K562 (cell line): ENCODE measurements around the gene STK11. TPM values are rescaled to one million over a fixed set of nuclear protein-coding genes. Genes with fewer than 3 reads are reported as not detected.

ENCODE experiments used
- ATAC-seq: fragments of 200-7000 bp; cut with Tn5 transposase; 3 replicates; pipeline ENCODE4 v1.9.1; 2020; ENCODE audit warnings: moderate library complexity
- BruUV-seq: library from RNA; stranded (reverse); fragments of 400-500 nt; replicated peaks from 2 replicates; lab custom pipeline; 2021; lab: Mats Ljungman, UMichigan
- CTCF ChIA-PET: fragments of 300-600 bp; formaldehyde crosslinking; extraction: SDS; loops from one replicate; lab custom pipeline; 2021; ENCODE audit warnings: low intra/inter-chr PET ratio; lab: Yijun Ruan, JAX
- POLR2A ChIA-PET: fragments of 300-600, 350-650 bp; sonication (Branson Sonifier 250); formaldehyde crosslinking; extraction: SDS; loops from one replicate; lab custom pipeline; 2021; ENCODE audit warnings: antibody characterized with exemption, inconsistent platforms; lab: Yijun Ruan, JAX
- DNase-seq, 4 experiments: peaks; one replicate each; pipeline versions ENCODE4 v3.0.0 to v3.0.0-alpha.2; 2011 to 2018; ENCODE audit warnings: low spot score in 3 of 4, mixed read lengths in 3 of 4; ENCODE audit errors: extremely low read depth in 1 of 4
- FAIRE-seq: peaks from 2 replicates; lab custom pipeline; 2011; peaks lifted over from hg19 to GRCh38; lab: Jason Lieb, UNC
- H2AFZ ChIP-seq: 2 replicates; pipeline ENCODE4 v1.6.0; 2011; ENCODE audit warnings: low read depth, low read length, control low read depth, inconsistent platforms
- H3K27ac ChIP-seq: fragments of 200-600 bp; 3 replicates; pipeline ENCODE4 v1.8.0; 2011; ENCODE audit warnings: low read depth, mild to moderate bottlenecking, control low read depth, inconsistent platforms, low read length, moderate library complexity, mixed read lengths; ENCODE audit errors: extremely low read depth
- H3K27me3 ChIP-seq, 2 experiments: fragments of 300-600 bp in 1 of 2; 2 replicates in 1 of 2; 3 replicates in 1 of 2; pipeline versions ENCODE4 v1.6.0 to v1.8.0; 2011; ENCODE audit warnings: inconsistent platforms in 2 of 2, low read length in 2 of 2, mild to moderate bottlenecking in 1 of 2, mixed read lengths in 1 of 2, moderate library complexity in 1 of 2; ENCODE audit not compliant: control insufficient read depth in 2 of 2, insufficient read depth in 2 of 2
- H3K36me3 ChIP-seq: fragments of 300-600 bp; 3 replicates; pipeline ENCODE4 v1.8.0; 2011; ENCODE audit warnings: mild to moderate bottlenecking, low read length, inconsistent platforms; ENCODE audit not compliant: control insufficient read depth, insufficient read depth
- H3K4me1 ChIP-seq, 2 experiments: fragments of 200-600 bp in 1 of 2; replicated peaks in 1 of 2; 2 replicates in 1 of 2; 3 replicates in 1 of 2; pipeline versions ENCODE4 v1.5.1 to v1.8.0; 2011; ENCODE audit warnings: inconsistent platforms in 2 of 2, low read length in 2 of 2, mild to moderate bottlenecking in 1 of 2, mixed read lengths in 1 of 2, moderate library complexity in 1 of 2; ENCODE audit not compliant: control insufficient read depth in 2 of 2, insufficient read depth in 2 of 2
- H3K4me2 ChIP-seq: 2 replicates; pipeline ENCODE4 v1.6.1; 2011; ENCODE audit warnings: low read length, control low read depth, inconsistent platforms, mixed read lengths; ENCODE audit not compliant: insufficient read depth
- H3K4me3 ChIP-seq: fragments of 200-600 bp; sonication (generic), shearing (Covaris generic); 2 replicates; pipeline ENCODE4 v1.5.1; 2016; ENCODE audit warnings: control low read depth, inconsistent platforms
- H3K79me2 ChIP-seq: fragments of 200-600 bp; 3 replicates; pipeline ENCODE4 v1.8.0; 2011; ENCODE audit warnings: low read length, inconsistent platforms; ENCODE audit not compliant: control insufficient read depth, insufficient read depth
- H3K9ac ChIP-seq, 2 experiments: 2 replicates each; pipeline versions ENCODE4 v1.6.0 to v1.6.1; 2011; ENCODE audit warnings: low read depth in 2 of 2, low read length in 2 of 2, control low read depth in 1 of 2, inconsistent platforms in 1 of 2, mild to moderate bottlenecking in 1 of 2, mixed read lengths in 1 of 2; ENCODE audit not compliant: insufficient read depth in 1 of 2
- H3K9me1 ChIP-seq: one replicate; pipeline ENCODE4 v1.6.0; 2011; ENCODE audit warnings: inconsistent platforms, mild to moderate bottlenecking, low read length, moderate library complexity; ENCODE audit not compliant: control insufficient read depth, insufficient read depth
- H3K9me3 ChIP-seq: replicated peaks from 2 replicates; pipeline ENCODE4 v1.5.1; 2011; ENCODE audit warnings: low read depth, low read length, inconsistent platforms; ENCODE audit not compliant: control insufficient read depth, insufficient read depth
- H4K20me1 ChIP-seq: replicated peaks from 2 replicates; pipeline ENCODE4 v1.6.1; 2011; ENCODE audit warnings: low read length, inconsistent platforms, mixed read lengths; ENCODE audit not compliant: control insufficient read depth, insufficient read depth
- E2F6 ChIP-seq, 2 experiments: IDR thresholded peaks; 2 replicates each; pipeline ENCODE4 v1.6.1; 2011; ENCODE audit warnings: borderline replicate concordance in 1 of 2, control low read depth in 1 of 2, low read depth in 1 of 2, low read length in 1 of 2, mild to moderate bottlenecking in 1 of 2, mixed read lengths in 1 of 2, moderate library complexity in 1 of 2; ENCODE audit not compliant: insufficient read depth in 1 of 2, insufficient read length in 1 of 2, poor library complexity in 1 of 2, severe bottlenecking in 1 of 2; ENCODE audit errors: extremely low read depth in 1 of 2
- HOXB6 ChIP-seq: fragments of 250-450 bp; sonication (Bioruptor Pico); IDR thresholded peaks from 2 replicates; pipeline ENCODE4 v1.5.1; 2022; ENCODE audit warnings: mild to moderate bottlenecking, borderline replicate concordance
- MYC ChIP-seq, 2 experiments: fragments of 250-450 bp in 1 of 2; sonication (Bioruptor Pico) in 1 of 2; IDR thresholded peaks; 2 replicates each; pipeline versions ENCODE4 v1.5.1 to v1.6.1; 2012 to 2021; ENCODE audit warnings: low read depth in 2 of 2, borderline replicate concordance in 1 of 2, improper control_type of control experiment in 1 of 2, low read length in 1 of 2, mild to moderate bottlenecking in 1 of 2, moderate library complexity in 1 of 2
- NFE2L1 ChIP-seq: fragments of 450-650 bp; IDR thresholded peaks from 2 replicates; pipeline ENCODE4 v1.6.1; 2016; ENCODE audit warnings: missing genetic modification characterization, low read depth, mild to moderate bottlenecking, missing compliant biosample characterization, moderate library complexity, borderline replicate concordance
- NR2C2 ChIP-seq, 2 experiments: fragments of 200-800 bp in 1 of 2; sonication (Bioruptor generic) in 1 of 2; sonication (generic) in 1 of 2; formaldehyde crosslinking in 1 of 2; IDR thresholded peaks; 2 replicates each; pipeline versions ENCODE4 v1.6.1 to v1.8.0; 2016 to 2022; ENCODE audit warnings: mild to moderate bottlenecking in 1 of 2, missing compliant biosample characterization in 1 of 2, missing genetic modification characterization in 1 of 2, missing genetic modification reagents in 1 of 2
- POLR2G ChIP-seq: fragments of 200-400 bp; formaldehyde crosslinking; IDR thresholded peaks from 2 replicates; pipeline ENCODE4 v1.6.1; 2017; ENCODE audit warnings: low read depth, mild to moderate bottlenecking, antibody characterized with exemption, low read length, moderate library complexity
- RBM22 ChIP-seq: fragments of 200-400 bp; formaldehyde crosslinking; IDR thresholded peaks from 2 replicates; pipeline ENCODE4 v1.6.1; 2018; ENCODE audit warnings: low read length, low read depth; ENCODE audit not compliant: poor library complexity, severe bottlenecking
- RBM25 ChIP-seq: fragments of 200-400 bp; formaldehyde crosslinking; IDR thresholded peaks from 2 replicates; pipeline ENCODE4 v1.6.1; 2018; ENCODE audit warnings: low read length, low read depth, moderate library complexity; ENCODE audit not compliant: severe bottlenecking
- RHOXF2B ChIP-seq: fragments of 250-450 bp; sonication (Bioruptor Pico); conservative IDR thresholded peaks from 2 replicates; pipeline ENCODE4 v1.5.1; 2021
- SMARCC2 ChIP-seq: fragments of 450-650 bp; IDR thresholded peaks from 2 replicates; pipeline ENCODE4 v1.6.1; 2017; ENCODE audit warnings: antibody characterized with exemption, moderate library complexity, mild to moderate bottlenecking, low read depth
- STAT5B ChIP-seq: fragments of 250-450 bp; sonication (Bioruptor Pico); IDR thresholded peaks from 2 replicates; pipeline ENCODE4 v1.8.0; 2021; ENCODE audit warnings: mild to moderate bottlenecking, inconsistent platforms
- YY1 ChIP-seq, 3 experiments: IDR thresholded peaks; 2 replicates each; pipeline ENCODE4 v1.6.1; 2011; ENCODE audit warnings: low read length in 2 of 3, mild to moderate bottlenecking in 2 of 3, moderate library complexity in 2 of 3, borderline replicate concordance in 1 of 3, control low read depth in 1 of 3, low read depth in 1 of 3; ENCODE audit not compliant: insufficient read depth in 3 of 3, insufficient replicate concordance in 2 of 3, control insufficient read depth in 1 of 3, insufficient read length in 1 of 3; ENCODE audit errors: extremely low read depth in 1 of 3
- ZBTB33 ChIP-seq: sonication (generic); formaldehyde crosslinking; IDR thresholded peaks from 2 replicates; pipeline ENCODE4 v1.8.1; 2023; ENCODE audit warnings: mild to moderate bottlenecking, missing genetic modification reagents
- ZFX ChIP-seq: sonication (generic); formaldehyde crosslinking; IDR thresholded peaks from 2 replicates; pipeline ENCODE4 v1.8.0; 2022; ENCODE audit warnings: mild to moderate bottlenecking, missing genetic modification reagents, moderate library complexity
- ZNF175 ChIP-seq: fragments of 200-800 bp; sonication (Bioruptor generic); IDR thresholded peaks from 2 replicates; pipeline ENCODE4 v1.6.1; 2016; ENCODE audit warnings: low read depth, mild to moderate bottlenecking, missing genetic modification characterization, missing compliant biosample characterization
- WGBS: fragments of 100-300 bp; shearing (Covaris generic); methylation state at CpG from one replicate; pipeline ENCODE4 v1.1.6; 2016; ENCODE audit warnings: low coverage, mixed read lengths; ENCODE audit not compliant: insufficient coverage; ENCODE audit errors: missing lambda C conversion rate; 5-methylcytosine and 5-hydroxymethylcytosine counted together
- in situ Hi-C: fragments of 300-500 bp; cut with MboI; formaldehyde crosslinking; loops from 4 replicates; pipeline ENCODE4 v1.15.0; 2018; ENCODE audit warnings: inconsistent platforms, mixed read lengths
- intact Hi-C: fragments of 100-400 bp; cut with micrococcal nuclease; formaldehyde crosslinking; loops from 2 replicates; pipeline ENCODE4 v1.14.2; 2022
- polyA plus RNA-seq, 8 experiments: library from polyadenylated mRNA; depleted of rRNA in 4 of 8; stranded (reverse) in 5 of 8; unstranded in 3 of 8; fragments of >200 nt; fragmentation: Nextera tagmentation in 2 of 8; fragmentation: Illumina TruSeq in 1 of 8; extraction: Ambion mirVana in 2 of 8; extraction: Trizol in 1 of 8; gene quantifications; 2 replicates each; pipeline versions ENCODE4 v1.2.1 to v1.2.3, GENCODE V29; 2011 to 2014; ENCODE audit warnings: inconsistent platforms in 1 of 8, missing spikeins in 1 of 8
- total RNA-seq, 7 experiments: library from RNA; depleted of rRNA in 6 of 7; stranded (reverse); fragments of >200 nt in 6 of 7; fragmentation: Illumina TruSeq in 2 of 7; extraction: Trizol in 2 of 7; gene quantifications; 2 replicates each; pipeline versions ENCODE4 v1.2.1 to v1.2.3, GENCODE V29; 2011 to 2021; ENCODE audit warnings: low replicate concordance in 1 of 7

Gene STK11
- total and polyA plus RNA-seq, 9 of the 15 experiments (the other 6 are each of a cell fraction or from before 2014, with no cell fraction given) = 0.15 to 96.5 (median 31.7) TPM

GRCh38 chr19:1229056-1229923 is 23.7 kb downstream of the STK11 start:
- intact Hi-C loops = no loop called here

More at GRCh38 chr19:1229056-1229923, 23.7 kb downstream of the STK11 start:
- FAIRE-seq = no peak
- ChIA-PET POLR2A (no interaction called here), CTCF (no interaction called here)
- Histone ChIP-seq H3K9ac (no peak overlapping the region), H3K9me3 (no peaks in the 10 kb centered on the region; the same call in 1 of the 2 replicates), H3K36me3 (peaks cover 63% of the 10 kb centered on the region; the same call in 2 of the 3 replicates), H3K4me3 (no peak overlapping the region), H3K9me1 (no peaks in the 10 kb centered on the region), H3K4me1 (peaks cover 0 to 63% of the 10 kb centered on the region in 2 experiments; a peak in 3 of 5 replicates), H3K27ac (no peak overlapping the region), H3K27me3 (no peaks in the 10 kb centered on the region), H3K79me2 (0 out of 3 replicates have a peak, but pooled peaks cover 3% of the 10 kb centered on the region), H3K4me2 (no peak overlapping the region), H4K20me1 (no peaks in the 10 kb centered on the region), H2AFZ (no peak overlapping the region)
- TF ChIP-seq YY1 (IDR thresholded peaks at IDR 0.05; ENCODE audit: borderline replicate concordance in 1 of 3, control insufficient read depth in 1 of 3, extremely low read depth in 1 of 3, insufficient read depth in 3 of 3, insufficient read length in 1 of 3, insufficient replicate concordance in 2 of 3, low read depth in 1 of 3, low read length in 2 of 3) = no peak
- TF ChIP-seq MYC (IDR thresholded peaks at IDR 0.05; ENCODE audit: low read depth, low read length) = no peak
- TF ChIP-seq MYC (CRISPR knock-in tag; IDR thresholded peaks at IDR 0.05; ENCODE audit: borderline replicate concordance, low read depth) = no peak
- TF ChIP-seq HOXB6 (CRISPR knock-in tag) = no peak
- no peak for TF ChIP-seq E2F6 (IDR thresholded peaks at IDR 0.05; ENCODE audit: borderline replicate concordance in 1 of 2, extremely low read depth in 1 of 2, insufficient read depth in 1 of 2, insufficient read length in 1 of 2, low read depth in 1 of 2, low read length in 1 of 2, poor library complexity in 1 of 2, severe bottlenecking in 1 of 2)
- peak; percentile 73 for TF ChIP-seq RBM22
- TF ChIP-seq RHOXF2B = no peak
- TF ChIP-seq NR2C2 (CRISPR knock-in tag; IDR thresholded peaks at IDR 0.05) = no peak
- no peak for TF ChIP-seq NR2C2 (tag; IDR thresholded peaks at IDR 0.05)
- TF ChIP-seq STAT5B (CRISPR knock-in tag) = no peak
- TF ChIP-seq SMARCC2 = no peak
- no peak for TF ChIP-seq RBM25
- peak; percentile 72 for TF ChIP-seq POLR2G
- TF ChIP-seq ZBTB33 (CRISPR knock-in tag) = peak; percentile 93
- no peak for TF ChIP-seq ZFX
- TF ChIP-seq NFE2L1 (tag) = no peak
- no peak for TF ChIP-seq ZNF175 (CRISPR knock-in tag)
- no TSS peak for BruUV-seq
- no peak for DNase-seq
- WGBS = 98% methylated on average over 22 of the region's 158 CpGs
- no peak for ATAC-seq
- in situ Hi-C loops = loop anchor here (25.0 kb wide), 1 partner anchor 467 kb away; the partner anchor contains the start of gene MISP
